HEK293 (cell line): ENCODE data around the gene PIPOX.

Experiments used
- CTCF ChIA-PET: fragments of 350-600 bp; formaldehyde crosslinking; extraction: SDS; loops from one replicate; lab custom pipeline; 2021; ENCODE audit warnings: antibody characterized with exemption; lab: Yijun Ruan, JAX
- POLR2A ChIA-PET: fragments of 300-600 bp; formaldehyde crosslinking; extraction: SDS; loops from one replicate; lab custom pipeline; 2020; ENCODE audit warnings: antibody characterized with exemption, inconsistent platforms; lab: Yijun Ruan, JAX
- H3K27ac ChIP-seq: fragments of 200-500 bp; sonication (Bioruptor generic); 2 replicates; pipeline ENCODE4 v1.5.1; 2014; ENCODE audit warnings: low read depth, low read length, control low read depth, inconsistent platforms; ENCODE audit errors: extremely low read depth
- H3K36me3 ChIP-seq, 2 experiments: fragments of 200-500 bp in 1 of 2; sonication (Bioruptor generic) in 1 of 2; 1 replicate in 1 of 2; 2 replicates in 1 of 2; pipeline ENCODE4 v1.5.1; 2014 to 2017; ENCODE audit warnings: inconsistent platforms in 2 of 2, low read length in 2 of 2; ENCODE audit not compliant: control insufficient read depth in 2 of 2, insufficient read depth in 1 of 2
- H3K4me1 ChIP-seq: fragments of 200-500 bp; sonication (Bioruptor generic); 2 replicates; pipeline ENCODE4 v1.5.1; 2014; ENCODE audit warnings: mild to moderate bottlenecking, low read length, inconsistent platforms; ENCODE audit not compliant: control insufficient read depth, insufficient read depth
- H3K4me3 ChIP-seq: 2 replicates; pipeline ENCODE4 v1.5.1; 2011; ENCODE audit warnings: low read depth, mild to moderate bottlenecking, control low read depth, low read length, moderate library complexity
- H3K9me3 ChIP-seq: fragments of 200-500 bp; sonication (Bioruptor generic); 2 replicates; pipeline ENCODE4 v1.5.1; 2014; ENCODE audit warnings: low read depth, low read length, inconsistent platforms; ENCODE audit not compliant: control insufficient read depth, insufficient read depth
- BCL11B ChIP-seq: fragments of 450-650 bp; formaldehyde crosslinking; IDR thresholded peaks from 2 replicates; pipeline ENCODE4 v1.5.1; 2016; ENCODE audit warnings: low read depth, missing biosample characterization, missing genetic modification characterization
- EGR2 ChIP-seq: fragments of 450-650 bp; formaldehyde crosslinking; IDR thresholded peaks from 2 replicates; pipeline ENCODE4 v1.5.1; 2016; ENCODE audit warnings: low read depth, missing biosample characterization, missing genetic modification characterization
- HOXD13 ChIP-seq: sonication (generic); formaldehyde crosslinking; IDR thresholded peaks from 2 replicates; pipeline ENCODE4 v1.8.0; 2022; ENCODE audit warnings: missing genetic modification reagents, borderline replicate concordance
- INSM2 ChIP-seq: fragments of 450-650 bp; formaldehyde crosslinking; IDR thresholded peaks from 2 replicates; pipeline ENCODE4 v1.5.1; 2016; ENCODE audit warnings: missing biosample characterization, missing genetic modification characterization
- OSR2 ChIP-seq: fragments of 450-650 bp; formaldehyde crosslinking; IDR thresholded peaks from 2 replicates; pipeline ENCODE4 v1.5.1; 2016; ENCODE audit warnings: missing biosample characterization, missing genetic modification characterization
- RBAK ChIP-seq: fragments of 450-650 bp; formaldehyde crosslinking; IDR thresholded peaks from 2 replicates; pipeline ENCODE4 v1.5.1; 2016; ENCODE audit warnings: missing biosample characterization, missing genetic modification characterization
- ZBTB17 ChIP-seq: fragments of 450-650 bp; formaldehyde crosslinking; IDR thresholded peaks from 2 replicates; pipeline ENCODE4 v1.5.1; 2016; ENCODE audit warnings: missing biosample characterization, missing genetic modification characterization
- ZBTB48 ChIP-seq: fragments of 450-650 bp; formaldehyde crosslinking; IDR thresholded peaks from 2 replicates; pipeline ENCODE4 v1.5.1; 2016; ENCODE audit warnings: missing biosample characterization, missing genetic modification characterization
- ZFHX2 ChIP-seq: fragments of 450-650 bp; formaldehyde crosslinking; conservative IDR thresholded peaks from 2 replicates; pipeline ENCODE4 v1.5.1; 2016; ENCODE audit warnings: missing biosample characterization, missing genetic modification characterization
- ZNF10 ChIP-seq: fragments of 450-650 bp; formaldehyde crosslinking; IDR thresholded peaks from 2 replicates; pipeline ENCODE4 v1.5.1; 2017; ENCODE audit warnings: missing biosample characterization, missing genetic modification characterization
- ZNF155 ChIP-seq: fragments of 450-650 bp; formaldehyde crosslinking; IDR thresholded peaks from 2 replicates; pipeline ENCODE4 v1.5.1; 2016; ENCODE audit warnings: missing biosample characterization, missing genetic modification characterization
- ZNF157 ChIP-seq: fragments of 450-650 bp; formaldehyde crosslinking; IDR thresholded peaks from 2 replicates; pipeline ENCODE4 v1.5.1; 2016; ENCODE audit warnings: missing biosample characterization, missing genetic modification characterization
- ZNF175 ChIP-seq: fragments of 450-650 bp; formaldehyde crosslinking; IDR thresholded peaks from 2 replicates; pipeline ENCODE4 v1.5.1; 2016; ENCODE audit warnings: missing biosample characterization, missing genetic modification characterization
- ZNF18 ChIP-seq: fragments of 450-650 bp; formaldehyde crosslinking; IDR thresholded peaks from 2 replicates; pipeline ENCODE4 v1.5.1; 2016; ENCODE audit warnings: missing biosample characterization, missing genetic modification characterization
- ZNF202 ChIP-seq: fragments of 450-650 bp; formaldehyde crosslinking; IDR thresholded peaks from 2 replicates; pipeline ENCODE4 v1.5.1; 2016; ENCODE audit warnings: missing biosample characterization, missing genetic modification characterization, borderline replicate concordance
- ZNF248 ChIP-seq: fragments of 450-650 bp; formaldehyde crosslinking; IDR thresholded peaks from 2 replicates; pipeline ENCODE4 v1.5.1; 2017; ENCODE audit warnings: missing biosample characterization, missing genetic modification characterization
- ZNF398 ChIP-seq: fragments of 450-650 bp; formaldehyde crosslinking; IDR thresholded peaks from 2 replicates; pipeline ENCODE4 v1.5.1; 2017; ENCODE audit warnings: missing biosample characterization, missing genetic modification characterization
- ZNF449 ChIP-seq: fragments of 450-650 bp; formaldehyde crosslinking; IDR thresholded peaks from 2 replicates; pipeline ENCODE4 v1.5.1; 2017; ENCODE audit warnings: missing biosample characterization, mild to moderate bottlenecking, missing genetic modification characterization, moderate library complexity
- ZNF514 ChIP-seq: fragments of 450-650 bp; formaldehyde crosslinking; IDR thresholded peaks from 2 replicates; pipeline ENCODE4 v1.5.1; 2016; ENCODE audit warnings: missing biosample characterization, missing genetic modification characterization
- ZNF639 ChIP-seq: fragments of 450-650 bp; formaldehyde crosslinking; IDR thresholded peaks from 2 replicates; pipeline ENCODE4 v1.5.1; 2016; ENCODE audit warnings: missing biosample characterization, missing genetic modification characterization
- ZNF707 ChIP-seq: fragments of 450-650 bp; formaldehyde crosslinking; IDR thresholded peaks from 2 replicates; pipeline ENCODE4 v1.5.1; 2016; ENCODE audit warnings: missing biosample characterization, missing genetic modification characterization
- ZNF768 ChIP-seq: fragments of 450-650 bp; formaldehyde crosslinking; IDR thresholded peaks from 2 replicates; pipeline ENCODE4 v1.5.1; 2018; ENCODE audit warnings: missing biosample characterization, mild to moderate bottlenecking, missing genetic modification characterization
- ZSCAN5A ChIP-seq: fragments of 450-650 bp; formaldehyde crosslinking; IDR thresholded peaks from 2 replicates; pipeline ENCODE4 v1.5.1; 2016; ENCODE audit warnings: missing biosample characterization, missing genetic modification characterization

The PIPOX gene

GRCh38 chr17:29061036-29061435, 18.1 kb downstream of the PIPOX start:
- TF ChIP-seq ZNF155 (tag by site-specific recombination) (no peak), ZBTB17 (peak; percentile 96)
- TF ChIP-seq, all 188 proteins: peak for 1
- H3K36me3 ChIP-seq = no peaks in the 10 kb centered on the region
- ChIA-PET CTCF (interaction anchor here (1.2 to 1.4 kb wide), 2 partner anchors 56 to 108 kb away, joined by 4 to 8 read pairs; no protein-coding TSS in a partner anchor), POLR2A (no interaction called here)
- no peak overlapping the region for H3K27ac ChIP-seq
- no peaks in the 10 kb centered on the region for H3K4me1 ChIP-seq
- no peaks in the 10 kb centered on the region for H3K9me3 ChIP-seq
- no peak overlapping the region for H3K4me3 ChIP-seq

- TF ChIP-seq ZFHX2 (tag by site-specific recombination) (peak; percentile 55), INSM2 (no peak), ZNF155 (tag by site-specific recombination) (no peak), ZNF175 (tag by site-specific recombination) (no peak), ZNF10 (no peak), ZNF768 (no peak), ZNF639 (tag by site-specific recombination) (no peak), HOXD13 (CRISPR knock-in tag) (no peak), ZBTB17 (no peak), EGR2 (tag by site-specific recombination) (peak; percentile 75), ZNF18 (tag by site-specific recombination) (no peak), ZNF157 (no peak)
- POLR2A ChIA-PET = interaction anchor here (1.7 kb wide), 1 partner anchor 14 kb away, joined by 4 read pairs; no protein-coding TSS in a partner anchor
- CTCF ChIA-PET = interaction anchor here (0.7 to 1.5 kb wide), 5 partner anchors 52 to 293 kb away, joined by 3 to 8 read pairs (median 4); no protein-coding TSS in a partner anchor
Measured at GRCh38 chr17:29062215-29062614, 19.3 kb downstream of the PIPOX start.

GRCh38 chr17:29063992-29064391, 21.1 kb downstream of the PIPOX start:
- H3K27ac ChIP-seq = no peak overlapping the region
- no peaks in the 10 kb centered on the region for H3K36me3 ChIP-seq
- no peaks in the 10 kb centered on the region for H3K4me1 ChIP-seq
- no peak overlapping the region for H3K4me3 ChIP-seq
- CTCF ChIA-PET = interaction anchor here (0.6 to 2.8 kb wide), 4 partner anchors 53 to 99 kb away, joined by 3 to 10 read pairs (median 6); no protein-coding TSS in a partner anchor
- POLR2A ChIA-PET = no interaction called here
- no peaks in the 10 kb centered on the region for H3K9me3 ChIP-seq
- TF ChIP-seq RBAK (tag by site-specific recombination) (no peak), ZNF248 (tag by site-specific recombination) (no peak), ZSCAN5A (no peak), ZNF707 (no peak), ZNF514 (tag by site-specific recombination) (no peak), ZNF398 (no peak), BCL11B (tag by site-specific recombination) (no peak), OSR2 (tag by site-specific recombination) (no peak), ZNF202 (tag by site-specific recombination) (no peak), ZBTB17 (no peak), ZNF449 (tag by site-specific recombination) (no peak), ZBTB48 (tag by site-specific recombination) (no peak)

More at GRCh38 chr17:29062215-29062614, 19.3 kb downstream of the PIPOX start:
- H3K4me3 ChIP-seq = no peak overlapping the region
- H3K36me3 ChIP-seq = no peaks in the 10 kb centered on the region
- H3K4me1 ChIP-seq = no peaks in the 10 kb centered on the region
- H3K9me3 ChIP-seq = no peaks in the 10 kb centered on the region
- no peak overlapping the region for H3K27ac ChIP-seq
